ENCODE measurements around the gene FXYD5.

FXYD5 gene

DNA sequence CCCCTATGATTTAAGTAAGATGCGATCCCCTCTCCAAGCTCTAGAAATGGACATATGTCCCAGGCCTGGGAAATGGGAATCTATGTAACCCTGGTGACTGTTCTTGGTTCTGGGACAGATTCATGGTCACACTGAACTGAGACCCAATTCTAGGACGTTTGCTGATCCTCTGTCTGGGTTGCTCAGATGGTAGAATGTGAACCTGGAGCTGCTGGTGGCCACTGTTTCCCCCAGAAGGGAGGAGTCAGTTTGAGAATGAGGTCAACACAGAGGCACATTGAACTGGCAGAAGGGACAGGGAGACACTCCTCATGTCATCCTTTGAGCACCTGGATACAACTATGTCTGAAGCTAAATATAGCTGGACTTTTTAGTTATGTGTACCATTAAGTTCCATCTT lies 44.9 kb downstream of the FXYD5 start:
- no peak for DNase-seq (ENCODE audit: low read depth)
- Histone ChIP-seq H3K9ac (ENCODE audit: low read length) (no peak overlapping the region), H3K4me3 (ENCODE audit: low read length) (no peak overlapping the region), H3K9me3 (ENCODE audit: control insufficient read depth, low read length) (no peaks in the 10 kb centered on the region), H3K4me1 (ENCODE audit: control insufficient read depth, insufficient read depth, low read length) (peaks cover 6% of the 10 kb centered on the region), H3K27me3 (replicated peaks; ENCODE audit: control insufficient read depth, insufficient read depth, low read length) (peaks cover 16% of the 10 kb centered on the region), H3K36me3 (ENCODE audit: control insufficient read depth, insufficient read depth, low read length, severe bottlenecking) (no peaks in the 10 kb centered on the region)

DNA sequence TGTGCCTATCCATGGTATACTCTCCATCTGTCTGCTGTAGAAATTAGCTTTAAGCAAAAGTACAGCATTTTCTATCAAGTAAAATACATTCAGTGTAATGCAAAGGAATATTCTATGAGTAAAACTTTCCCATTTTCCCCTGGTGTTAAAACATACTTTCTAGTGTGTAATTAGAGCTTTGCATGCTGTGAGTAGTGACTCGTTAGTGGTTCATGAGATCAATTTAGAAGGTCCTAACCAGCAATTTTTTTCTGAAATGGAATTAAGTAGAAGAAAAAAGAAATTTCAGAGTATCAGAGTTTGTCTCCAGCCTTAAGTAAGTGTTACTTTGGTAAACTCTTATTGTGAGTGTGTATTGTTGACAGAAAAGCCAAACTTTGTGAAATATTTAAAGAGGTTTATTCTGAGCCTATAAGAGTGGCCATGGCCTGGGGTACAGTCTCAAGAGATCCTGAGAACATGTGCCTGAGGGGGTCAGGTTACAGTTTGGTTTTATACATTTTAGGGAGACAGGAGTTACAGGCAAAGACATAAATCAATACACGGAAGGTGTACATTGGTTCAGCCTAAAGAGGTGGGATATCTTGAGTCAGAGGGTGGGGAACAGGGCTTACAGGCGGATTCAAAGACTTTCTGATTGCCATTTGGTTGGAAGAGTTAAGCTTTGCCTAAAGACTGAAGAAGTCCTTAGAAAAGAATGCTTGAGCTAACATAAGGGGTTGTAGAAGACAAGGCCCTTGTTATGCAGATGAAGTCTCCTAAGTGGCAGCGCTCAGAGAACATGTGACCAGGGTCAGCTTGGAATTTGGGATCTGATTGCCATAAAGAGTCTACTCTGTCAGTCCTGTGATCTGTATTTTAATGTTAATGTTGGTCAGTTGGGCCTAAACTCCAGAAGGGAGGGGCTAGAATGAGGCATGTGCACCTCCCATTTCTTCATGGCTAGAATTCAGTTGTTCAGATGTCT lies 48.5 kb downstream of the FXYD5 start:
- Histone ChIP-seq H3K36me3 (ENCODE audit: control insufficient read depth, insufficient read depth, low read length, severe bottlenecking) (no peaks in the 10 kb centered on the region), H3K27me3 (replicated peaks; ENCODE audit: control insufficient read depth, insufficient read depth, low read length) (peaks cover 24% of the 10 kb centered on the region), H3K9ac (ENCODE audit: low read length) (no peak overlapping the region), H3K4me1 (ENCODE audit: control insufficient read depth, insufficient read depth, low read length) (no peaks in the 10 kb centered on the region), H3K9me3 (ENCODE audit: control insufficient read depth, low read length) (no peaks in the 10 kb centered on the region), H3K4me3 (ENCODE audit: low read length) (no peak overlapping the region)
- no peak for DNase-seq (ENCODE audit: low read depth)

DNA sequence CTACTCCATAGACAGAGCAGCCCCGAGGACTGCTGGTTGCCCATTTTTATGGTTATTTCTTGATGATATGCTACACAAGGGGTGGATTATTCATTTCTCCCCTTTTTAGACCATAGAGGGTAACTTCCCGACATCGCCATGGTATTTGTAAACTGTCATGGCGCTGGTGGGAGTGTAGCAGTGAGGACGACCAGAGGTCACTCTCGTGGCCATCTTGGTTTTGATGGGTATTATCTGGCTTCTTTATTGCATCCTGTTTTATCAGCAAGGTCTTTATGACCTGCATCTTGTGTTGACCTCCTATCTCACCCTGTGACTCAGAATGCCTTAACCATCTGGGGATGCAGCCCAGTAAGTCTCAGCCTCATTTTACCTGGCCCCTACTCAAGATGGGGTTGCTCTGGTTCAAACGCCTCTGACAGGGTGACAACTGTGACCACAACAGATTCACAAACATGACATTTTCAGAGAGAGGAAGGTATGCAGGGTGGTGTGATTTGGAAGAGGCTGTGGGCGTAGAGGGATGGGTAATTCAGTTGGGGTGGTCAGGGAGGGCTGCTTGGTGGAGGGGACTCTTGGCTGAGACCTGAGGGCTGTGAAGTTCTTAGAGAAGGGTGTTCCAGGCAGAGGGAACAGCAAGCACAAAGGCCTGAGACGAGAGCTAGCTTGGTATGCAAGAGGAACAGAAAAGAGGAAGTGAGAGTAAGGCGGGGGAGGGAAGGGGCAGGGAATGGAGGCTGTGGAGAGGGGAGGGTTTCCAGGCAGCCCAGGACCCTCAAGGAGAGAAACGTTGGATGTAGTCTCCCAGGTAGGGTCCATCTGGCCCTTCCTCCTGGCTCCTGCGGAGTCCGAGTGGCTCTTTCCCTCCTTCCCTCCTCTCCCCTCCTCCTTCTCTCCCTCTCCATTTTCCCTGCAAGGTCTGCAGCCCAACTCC lies 50.5 kb downstream of the FXYD5 start:
- Histone ChIP-seq H3K36me3 (ENCODE audit: control insufficient read depth, insufficient read depth, low read length, severe bottlenecking) (no peaks in the 10 kb centered on the region), H3K27me3 (replicated peaks; ENCODE audit: control insufficient read depth, insufficient read depth, low read length) (peaks cover 12% of the 10 kb centered on the region), H3K4me1 (ENCODE audit: control insufficient read depth, insufficient read depth, low read length) (no peaks in the 10 kb centered on the region), H3K9me3 (ENCODE audit: control insufficient read depth, low read length) (no peaks in the 10 kb centered on the region), H3K9ac (ENCODE audit: low read length) (no peak overlapping the region), H3K4me3 (ENCODE audit: low read length) (no peak overlapping the region)
- DNase-seq (ENCODE audit: low read depth) = no peak

DNA sequence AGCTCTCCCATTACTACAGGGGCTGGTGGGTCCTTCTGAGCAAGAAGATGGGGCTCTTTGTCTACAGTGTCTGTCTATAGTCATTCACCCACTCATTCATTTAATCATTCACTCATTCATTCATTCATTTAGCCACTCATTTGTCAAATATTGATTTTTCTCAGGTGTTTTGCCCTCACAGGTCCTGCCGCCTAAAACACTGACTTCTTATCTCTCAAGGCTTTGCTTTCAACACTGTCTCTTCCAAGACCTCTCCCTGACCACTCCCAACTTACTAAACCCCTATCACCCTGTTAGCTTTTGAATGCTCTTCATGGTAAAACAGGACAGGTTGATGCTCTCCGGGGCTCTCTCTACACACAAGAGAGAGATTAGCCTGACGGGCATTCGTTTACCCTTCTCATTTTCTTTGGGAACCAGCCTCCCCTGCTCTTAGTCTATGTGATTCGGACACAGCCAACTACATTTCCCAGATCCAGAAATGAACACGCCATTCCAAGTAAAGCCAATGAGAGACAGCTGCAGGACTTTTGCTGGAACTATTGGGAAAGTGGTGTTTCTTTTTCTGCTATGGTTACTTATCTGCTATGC lies 51.3 kb downstream of the FXYD5 start:
- no peak overlapping the region for H3K4me3 ChIP-seq (ENCODE audit: low read length)
- H3K9me3 ChIP-seq (ENCODE audit: control insufficient read depth, low read length) = no peaks in the 10 kb centered on the region
- peaks cover 12% of the 10 kb centered on the region for H3K27me3 ChIP-seq (replicated peaks; ENCODE audit: control insufficient read depth, insufficient read depth, low read length)
- no peak for DNase-seq (ENCODE audit: low read depth)
- H3K36me3 ChIP-seq (ENCODE audit: control insufficient read depth, insufficient read depth, low read length, severe bottlenecking) = no peaks in the 10 kb centered on the region
- no peaks in the 10 kb centered on the region for H3K4me1 ChIP-seq (ENCODE audit: control insufficient read depth, insufficient read depth, low read length)
- no peak overlapping the region for H3K9ac ChIP-seq (ENCODE audit: low read length)

DNA sequence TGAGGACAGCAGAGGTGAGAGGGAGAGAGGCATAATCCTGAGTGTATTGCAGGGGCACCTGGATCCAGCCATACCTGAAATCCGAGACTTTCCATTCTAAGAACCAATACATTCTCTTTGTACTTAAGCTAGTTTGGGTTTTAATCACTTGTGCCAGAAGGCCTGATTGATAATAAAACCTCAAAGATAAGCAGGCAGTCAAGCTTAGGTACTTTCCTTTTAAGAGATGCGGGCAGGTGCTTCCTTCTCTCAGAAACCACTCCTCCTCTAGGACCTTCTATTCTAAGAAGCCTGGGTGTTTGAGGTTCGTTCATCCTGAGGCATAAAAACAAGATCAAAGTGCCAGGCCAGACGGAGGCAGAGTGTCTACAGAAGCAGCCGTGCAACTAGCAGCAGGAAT lies 51.8 kb downstream of the FXYD5 start:
- Histone ChIP-seq H3K36me3 (ENCODE audit: control insufficient read depth, insufficient read depth, low read length, severe bottlenecking) (no peaks in the 10 kb centered on the region), H3K9ac (ENCODE audit: low read length) (no peak overlapping the region), H3K27me3 (replicated peaks; ENCODE audit: control insufficient read depth, insufficient read depth, low read length) (peaks cover 10% of the 10 kb centered on the region), H3K4me1 (ENCODE audit: control insufficient read depth, insufficient read depth, low read length) (no peaks in the 10 kb centered on the region), H3K4me3 (ENCODE audit: low read length) (no peak overlapping the region), H3K9me3 (ENCODE audit: control insufficient read depth, low read length) (no peaks in the 10 kb centered on the region)
- DNase-seq (ENCODE audit: low read depth) = no peak

DNA sequence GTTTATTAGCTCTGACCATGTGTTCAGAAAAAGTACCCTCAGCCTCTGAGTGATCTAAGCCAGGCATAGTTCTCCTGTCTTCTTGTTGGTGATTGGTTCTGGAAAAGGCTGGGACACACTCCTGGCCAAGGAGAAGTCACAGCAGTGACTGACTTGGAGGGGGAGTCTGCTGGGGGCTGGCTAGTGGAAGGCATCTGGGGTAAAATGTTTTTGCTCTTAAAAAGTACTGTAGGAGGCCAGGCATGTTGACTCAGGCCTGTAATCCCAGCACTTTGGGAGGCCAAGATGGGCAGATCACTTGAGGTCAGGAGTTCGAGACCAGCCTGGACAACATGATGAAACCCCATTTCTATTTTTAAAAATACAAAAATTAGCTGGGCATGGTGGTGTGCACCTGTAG lies 52.3 kb downstream of the FXYD5 start:
- H3K36me3 ChIP-seq (ENCODE audit: control insufficient read depth, insufficient read depth, low read length, severe bottlenecking) = no peaks in the 10 kb centered on the region
- peaks cover 11% of the 10 kb centered on the region for H3K27me3 ChIP-seq (replicated peaks; ENCODE audit: control insufficient read depth, insufficient read depth, low read length)
- H3K9me3 ChIP-seq (ENCODE audit: control insufficient read depth, low read length) = no peaks in the 10 kb centered on the region
- no peak for DNase-seq (ENCODE audit: low read depth)
- no peak overlapping the region for H3K4me3 ChIP-seq (ENCODE audit: low read length)
- H3K9ac ChIP-seq (ENCODE audit: low read length) = no peak overlapping the region
- no peaks in the 10 kb centered on the region for H3K4me1 ChIP-seq (ENCODE audit: control insufficient read depth, insufficient read depth, low read length)

DNA sequence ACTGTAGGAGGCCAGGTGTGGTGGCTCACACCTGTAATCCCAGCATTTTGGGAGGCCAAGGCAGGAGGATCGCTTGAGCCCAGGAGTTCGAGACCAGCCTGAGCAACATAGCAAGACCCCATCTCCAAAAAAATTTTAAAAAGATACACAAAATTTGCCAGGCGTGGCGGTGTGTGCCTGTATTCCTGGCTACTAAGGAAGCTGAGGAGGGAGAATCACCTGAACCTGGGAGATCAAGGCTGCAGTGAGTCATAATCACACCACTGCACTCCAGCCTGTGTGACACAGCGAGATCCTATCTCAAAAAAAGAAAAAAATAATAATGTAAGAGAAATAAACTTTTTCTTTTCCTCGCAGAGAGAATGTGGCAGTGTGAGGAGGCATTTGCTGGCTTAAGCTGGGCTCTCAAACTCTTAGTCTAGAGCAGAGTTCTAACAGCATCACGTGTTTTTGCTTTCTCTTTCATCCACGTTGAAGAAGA lies 52.9 kb downstream of the FXYD5 start:
- H3K4me3 ChIP-seq (ENCODE audit: low read length) = no peak overlapping the region
- H3K4me1 ChIP-seq (ENCODE audit: control insufficient read depth, insufficient read depth, low read length) = no peaks in the 10 kb centered on the region
- no peaks in the 10 kb centered on the region for H3K9me3 ChIP-seq (ENCODE audit: control insufficient read depth, low read length)
- no peaks in the 10 kb centered on the region for H3K36me3 ChIP-seq (ENCODE audit: control insufficient read depth, insufficient read depth, low read length, severe bottlenecking)
- peaks cover 11% of the 10 kb centered on the region for H3K27me3 ChIP-seq (replicated peaks; ENCODE audit: control insufficient read depth, insufficient read depth, low read length)
- no peak overlapping the region for H3K9ac ChIP-seq (ENCODE audit: low read length)
- no peak for DNase-seq (ENCODE audit: low read depth)

DNA sequence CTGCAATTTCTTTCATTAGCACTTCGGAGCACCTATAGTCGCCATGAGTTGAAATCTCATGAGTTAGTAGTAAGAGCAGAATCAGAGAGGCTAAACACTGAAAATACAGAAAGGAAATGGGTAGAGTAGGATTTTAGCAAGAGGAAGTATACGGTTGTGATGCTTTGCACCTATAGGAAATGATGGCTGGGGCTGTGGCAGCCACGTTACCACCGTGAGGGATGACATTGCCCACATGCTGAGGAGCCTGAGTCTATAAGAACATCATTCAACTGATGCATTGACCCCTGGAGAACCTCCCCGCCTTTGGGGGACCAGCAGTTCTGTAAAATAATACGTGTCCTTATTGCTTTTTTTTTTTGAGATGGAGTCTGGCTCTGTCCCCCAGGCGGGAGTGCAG lies 53.6 kb downstream of the FXYD5 start:
- Histone ChIP-seq H3K9ac (ENCODE audit: low read length) (no peak overlapping the region), H3K9me3 (ENCODE audit: control insufficient read depth, low read length) (no peaks in the 10 kb centered on the region), H3K36me3 (ENCODE audit: control insufficient read depth, insufficient read depth, low read length, severe bottlenecking) (no peaks in the 10 kb centered on the region), H3K27me3 (replicated peaks; ENCODE audit: control insufficient read depth, insufficient read depth, low read length) (peaks cover 11% of the 10 kb centered on the region), H3K4me1 (ENCODE audit: control insufficient read depth, insufficient read depth, low read length) (no peaks in the 10 kb centered on the region), H3K4me3 (ENCODE audit: low read length) (no peak overlapping the region)
- no peak for DNase-seq (ENCODE audit: low read depth)

DNA sequence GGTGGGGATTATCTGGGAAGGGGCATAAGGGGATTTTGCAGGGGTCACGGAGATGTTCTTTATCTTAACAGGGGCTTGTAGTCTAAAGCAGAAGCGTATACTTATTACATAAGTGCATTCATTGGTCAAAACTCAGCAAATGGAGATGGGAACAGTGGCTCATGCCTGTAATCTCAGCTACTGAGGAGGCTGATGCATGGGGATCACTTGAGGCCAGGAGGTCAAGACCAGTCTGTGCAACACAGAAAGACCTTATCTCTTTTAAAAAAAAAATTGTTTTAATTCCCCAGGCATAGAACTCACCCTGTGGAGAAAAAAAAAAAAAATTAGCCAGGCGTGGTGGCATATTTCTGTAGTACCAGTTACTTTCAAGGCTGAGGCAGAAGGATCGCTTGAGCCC lies 55.1 kb downstream of the FXYD5 start:
- no peaks in the 10 kb centered on the region for H3K36me3 ChIP-seq (ENCODE audit: control insufficient read depth, insufficient read depth, low read length, severe bottlenecking)
- no peak overlapping the region for H3K9ac ChIP-seq (ENCODE audit: low read length)
- H3K4me3 ChIP-seq (ENCODE audit: low read length) = no peak overlapping the region
- H3K9me3 ChIP-seq (ENCODE audit: control insufficient read depth, low read length) = no peaks in the 10 kb centered on the region
- peaks cover 11% of the 10 kb centered on the region for H3K27me3 ChIP-seq (replicated peaks; ENCODE audit: control insufficient read depth, insufficient read depth, low read length)
- DNase-seq (ENCODE audit: low read depth) = no peak
- H3K4me1 ChIP-seq (ENCODE audit: control insufficient read depth, insufficient read depth, low read length) = peaks cover 10% of the 10 kb centered on the region

DNA sequence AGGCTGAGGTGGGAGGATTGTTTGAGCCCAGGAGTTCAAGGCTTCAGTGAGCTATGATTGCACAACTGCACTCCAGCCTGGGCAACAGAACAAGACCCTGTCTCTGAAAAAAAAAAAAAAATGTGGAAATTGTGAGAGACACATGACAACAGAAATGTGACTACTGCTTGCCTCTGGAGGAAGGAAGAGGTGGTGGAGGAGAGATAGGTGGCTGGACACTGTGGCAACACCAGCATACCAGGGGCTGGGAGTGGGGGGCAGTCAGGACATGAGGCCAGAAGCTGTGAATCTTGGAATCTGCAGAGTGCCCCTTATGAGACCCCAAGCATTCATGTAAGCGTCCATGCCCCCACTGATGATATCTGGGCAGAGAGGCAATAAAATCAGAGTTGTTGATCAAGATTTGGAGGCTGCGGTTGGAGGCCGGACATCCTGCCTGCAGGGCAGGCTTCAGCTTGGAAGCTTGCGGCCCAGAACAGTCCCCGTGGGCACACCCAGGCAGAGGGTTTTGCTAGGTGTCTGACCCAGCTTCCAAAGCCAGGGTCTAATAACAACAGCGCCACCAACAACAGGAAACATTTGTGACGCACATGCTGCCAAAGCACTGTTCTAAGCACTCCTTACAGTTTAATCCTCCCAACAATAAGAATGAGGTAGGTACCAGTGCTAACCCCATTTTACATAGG lies 57.2 kb downstream of the FXYD5 start:
- DNase-seq (ENCODE audit: low read depth) = no peak
- no peak overlapping the region for H3K9ac ChIP-seq (ENCODE audit: low read length)
- H3K27me3 ChIP-seq (replicated peaks; ENCODE audit: control insufficient read depth, insufficient read depth, low read length) = peaks cover 3% of the 10 kb centered on the region
- H3K4me1 ChIP-seq (ENCODE audit: control insufficient read depth, insufficient read depth, low read length) = peaks cover 10% of the 10 kb centered on the region
- H3K36me3 ChIP-seq (ENCODE audit: control insufficient read depth, insufficient read depth, low read length, severe bottlenecking) = no peaks in the 10 kb centered on the region
- H3K9me3 ChIP-seq (ENCODE audit: control insufficient read depth, low read length) = no peaks in the 10 kb centered on the region
- no peak overlapping the region for H3K4me3 ChIP-seq (ENCODE audit: low read length)
